HepG2 (cell line): ENCODE data around the gene COA5. TPM values are rescaled to one million over a fixed set of nuclear protein-coding genes. Genes with fewer than 3 reads are reported as not detected.

Source experiments
- ARID2 ChIP-seq: sonication (generic); formaldehyde crosslinking; IDR thresholded peaks from 2 replicates; pipeline ENCODE4 v1.8.1; 2022; ENCODE audit warnings: mild to moderate bottlenecking, missing genetic modification reagents, borderline replicate concordance
- ATF7 ChIP-seq, 2 experiments: fragments of 450-650 bp in 1 of 2; sonication (generic) in 1 of 2; formaldehyde crosslinking in 1 of 2; IDR thresholded peaks; 2 replicates each; pipeline versions ENCODE4 v1.4.0 to v1.6.1; 2016 to 2020; ENCODE audit warnings: antibody characterized with exemption in 1 of 2, mild to moderate bottlenecking in 1 of 2, missing genetic modification reagents in 1 of 2
- CBFB ChIP-seq: sonication (generic); formaldehyde crosslinking; IDR thresholded peaks from 2 replicates; pipeline ENCODE4 v1.4.0; 2020; ENCODE audit warnings: missing genetic modification reagents
- CSRNP1 ChIP-seq: sonication (generic); formaldehyde crosslinking; IDR thresholded peaks from 2 replicates; pipeline ENCODE4 v1.8.1; 2023; ENCODE audit warnings: mild to moderate bottlenecking, missing genetic modification reagents
- ELF3 ChIP-seq: IDR thresholded peaks from 2 replicates; pipeline ENCODE4 v1.6.1; 2016; ENCODE audit warnings: missing genetic modification reagents, missing compliant biosample characterization
- ELF4 ChIP-seq: sonication (generic); formaldehyde crosslinking; IDR thresholded peaks from 2 replicates; pipeline ENCODE4 v1.5.0; 2020; ENCODE audit warnings: missing genetic modification reagents, mild to moderate bottlenecking, moderate library complexity, borderline replicate concordance
- ESRRA ChIP-seq: sonication (generic); formaldehyde crosslinking; IDR thresholded peaks from 2 replicates; pipeline ENCODE4 v1.5.1; 2020; ENCODE audit warnings: mild to moderate bottlenecking, low read depth, missing genetic modification reagents
- HIVEP1 ChIP-seq: sonication (generic); formaldehyde crosslinking; IDR thresholded peaks from 2 replicates; pipeline ENCODE4 v1.4.0; 2020; ENCODE audit warnings: mild to moderate bottlenecking, missing genetic modification reagents
- JUN ChIP-seq: sonication (generic); formaldehyde crosslinking; IDR thresholded peaks from 2 replicates; pipeline ENCODE4 v1.4.0; 2020; ENCODE audit warnings: mild to moderate bottlenecking, missing genetic modification reagents
- MAF1 ChIP-seq: sonication (generic); formaldehyde crosslinking; IDR thresholded peaks from 2 replicates; pipeline ENCODE4 v1.5.0; 2020; ENCODE audit warnings: missing genetic modification reagents, borderline replicate concordance
- MXI1 ChIP-seq: IDR thresholded peaks from 3 replicates; pipeline ENCODE4 v1.6.1; 2012; ENCODE audit warnings: low read depth, low read length, inconsistent platforms, borderline replicate concordance
- MYNN ChIP-seq: sonication (generic); formaldehyde crosslinking; IDR thresholded peaks from 2 replicates; pipeline ENCODE4 v1.4.0; 2020; ENCODE audit warnings: mild to moderate bottlenecking, low read depth, missing genetic modification reagents
- NCOA1 ChIP-seq: sonication (generic); formaldehyde crosslinking; IDR thresholded peaks from 2 replicates; pipeline ENCODE4 v1.9.0; 2021; ENCODE audit warnings: missing genetic modification reagents
- NR3C1 ChIP-seq: sonication (generic); formaldehyde crosslinking; IDR thresholded peaks from 2 replicates; pipeline ENCODE4 v1.4.0; 2020; ENCODE audit warnings: missing genetic modification reagents
- PCBP2 ChIP-seq: fragments of 200-400 bp; formaldehyde crosslinking; optimal IDR thresholded peaks from 2 replicates; pipeline ENCODE3; 2018; ENCODE audit warnings: low read length, low read depth; ENCODE audit not compliant: poor library complexity, severe bottlenecking
- RXRB ChIP-seq: IDR thresholded peaks from 2 replicates; pipeline ENCODE4 v1.6.1; 2016; ENCODE audit warnings: borderline replicate concordance, missing genetic modification reagents, missing compliant biosample characterization
- XBP1 ChIP-seq: sonication (generic); formaldehyde crosslinking; IDR thresholded peaks from 2 replicates; pipeline ENCODE4 v1.5.0; 2020; ENCODE audit warnings: missing genetic modification reagents
- ZIK1 ChIP-seq: sonication (generic); formaldehyde crosslinking; IDR thresholded peaks from 2 replicates; pipeline ENCODE4 v1.5.0; 2020; ENCODE audit warnings: mild to moderate bottlenecking, low read depth, missing genetic modification reagents, borderline replicate concordance
- ZNF143 ChIP-seq: sonication (generic); formaldehyde crosslinking; IDR thresholded peaks from 2 replicates; pipeline ENCODE4 v1.4.0; 2020; ENCODE audit warnings: missing genetic modification reagents
- ZNF207 ChIP-seq: fragments of 450-650 bp; IDR thresholded peaks from 2 replicates; pipeline ENCODE4 v1.6.1; 2016; ENCODE audit warnings: antibody characterized with exemption, borderline replicate concordance
- ZNF24 ChIP-seq: fragments of 450-650 bp; IDR thresholded peaks from 2 replicates; pipeline ENCODE4 v1.6.1; 2017; ENCODE audit warnings: antibody characterized with exemption, mild to moderate bottlenecking
- ZNF333 ChIP-seq: sonication (generic); formaldehyde crosslinking; IDR thresholded peaks from 2 replicates; pipeline ENCODE4 v1.4.0; 2020; ENCODE audit warnings: mild to moderate bottlenecking, missing genetic modification reagents, borderline replicate concordance
- ZNF547 ChIP-seq: sonication (generic); formaldehyde crosslinking; IDR thresholded peaks from 2 replicates; pipeline ENCODE4 v1.5.1; 2020; ENCODE audit warnings: mild to moderate bottlenecking, missing genetic modification reagents
- ZNF550 ChIP-seq: sonication (generic); formaldehyde crosslinking; IDR thresholded peaks from 2 replicates; pipeline ENCODE4 v1.4.0; 2020; ENCODE audit warnings: mild to moderate bottlenecking, missing genetic modification reagents, borderline replicate concordance
- ZNF556 ChIP-seq: sonication (generic); formaldehyde crosslinking; IDR thresholded peaks from 2 replicates; pipeline ENCODE4 v1.4.0; 2020; ENCODE audit warnings: mild to moderate bottlenecking, missing genetic modification reagents, borderline replicate concordance
- ZNF614 ChIP-seq: IDR thresholded peaks from 2 replicates; pipeline ENCODE4 v1.6.1; 2018; ENCODE audit warnings: missing biosample characterization, missing genetic modification reagents, inconsistent platforms, borderline replicate concordance
- ZNF678 ChIP-seq: sonication (generic); formaldehyde crosslinking; IDR thresholded peaks from 2 replicates; pipeline ENCODE4 v1.4.0; 2020; ENCODE audit warnings: mild to moderate bottlenecking, missing genetic modification reagents
- ZNF777 ChIP-seq: sonication (generic); formaldehyde crosslinking; IDR thresholded peaks from 2 replicates; pipeline ENCODE4 v1.4.0; 2020; ENCODE audit warnings: missing genetic modification reagents
- ZNF788 ChIP-seq: sonication (generic); formaldehyde crosslinking; IDR thresholded peaks from 2 replicates; pipeline ENCODE4 v1.5.0; 2020; ENCODE audit warnings: mild to moderate bottlenecking, missing genetic modification reagents, borderline replicate concordance
- ZSCAN12 ChIP-seq: sonication (generic); formaldehyde crosslinking; IDR thresholded peaks from 2 replicates; pipeline ENCODE4 v1.9.0; 2021; ENCODE audit warnings: mild to moderate bottlenecking, missing genetic modification reagents
- ZSCAN31 ChIP-seq: sonication (generic); formaldehyde crosslinking; IDR thresholded peaks from 2 replicates; pipeline ENCODE4 v1.5.0; 2020; ENCODE audit warnings: low read depth, mild to moderate bottlenecking, missing genetic modification reagents
- polyA plus RNA-seq, 8 experiments: library from polyadenylated mRNA; depleted of rRNA in 3 of 8; stranded (reverse) in 7 of 8; unstranded in 1 of 8; fragments of >200 nt; fragmentation: Illumina TruSeq in 4 of 8; extraction: Trizol in 4 of 8; gene quantifications; 2 replicates each; pipeline versions ENCODE4 v1.2.1 to v1.2.3, GENCODE V29; 2011 to 2016; ENCODE audit warnings: low read depth in 4 of 8, missing spikeins in 1 of 8, mixed read lengths in 1 of 8; ENCODE audit not compliant: insufficient read depth in 1 of 8
- total RNA-seq, 5 experiments: library from RNA; depleted of rRNA; stranded (reverse); fragments of >200 nt; fragmentation: Illumina TruSeq; extraction: Trizol; gene quantifications; 2 replicates each; pipeline ENCODE4 v1.2.3, GENCODE V29; 2016; ENCODE audit warnings: low read depth in 1 of 5
- TF ChIP-seq, protein P1 (sequence below): sonication (generic); formaldehyde crosslinking; IDR thresholded peaks from 2 replicates; pipeline ENCODE4 v1.4.0; 2020; ENCODE audit warnings: missing genetic modification reagents, borderline replicate concordance

The COA5 gene
- total and polyA plus RNA-seq, 2 of the 13 experiments (the other 11 are each of a cell fraction or from before 2014, with no cell fraction given), result 43.6 to 64.5 TPM

DNA sequence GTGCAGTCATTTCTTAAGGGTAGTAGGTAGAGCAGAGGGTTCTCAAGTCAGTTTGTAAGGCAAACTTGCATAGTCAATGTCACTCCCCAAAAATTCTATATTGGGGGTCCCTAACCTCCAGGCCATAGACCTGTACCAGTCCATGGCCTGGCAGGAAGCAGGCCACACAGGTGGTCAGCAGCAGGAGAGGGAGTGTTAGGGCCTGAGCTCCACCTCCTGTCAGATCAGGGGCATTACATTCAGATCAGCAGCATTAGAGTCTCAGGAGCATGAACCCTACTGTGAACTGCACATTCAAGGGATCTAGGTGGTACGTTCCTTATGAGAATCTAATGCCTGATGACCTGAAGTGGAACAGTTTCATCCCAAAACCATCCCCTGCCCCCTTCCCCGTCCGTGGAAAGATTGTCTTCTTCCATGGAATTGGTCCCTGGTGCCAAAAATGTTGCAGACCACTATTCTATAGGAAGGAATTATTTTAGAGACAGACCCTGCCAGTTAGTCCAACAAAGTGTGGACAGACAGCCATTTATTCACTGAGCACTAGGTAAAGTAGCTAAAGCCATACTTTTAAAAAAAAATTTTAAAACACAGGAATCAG is 6.7 kb downstream of the COA5 start (continued):
- TF ChIP-seq ZNF550 (CRISPR knock-in tag) (no peak), RXRB (no peak), ELF4 (CRISPR knock-in tag) (no peak), PCBP2 (no peak), ZIK1 (CRISPR knock-in tag) (no peak), ATF7 (IDR thresholded peaks at IDR 0.05) (no peak), ATF7 (CRISPR knock-in tag; IDR thresholded peaks at IDR 0.05) (no peak), ZSCAN12 (no peak), CSRNP1 (CRISPR knock-in tag) (no peak), NR3C1 (CRISPR knock-in tag) (no peak), ZNF333 (no peak), ARID2 (no peak), ZSCAN31 (no peak), ZNF207 (no peak), MYNN (no peak), HIVEP1 (CRISPR knock-in tag) (no peak), NCOA1 (CRISPR knock-in tag) (no peak), ZNF614 (no peak), ZNF143 (CRISPR knock-in tag) (no peak), ESRRA (no peak), ZNF547 (no peak), ZNF556 (no peak), XBP1 (CRISPR knock-in tag) (no peak), ZNF777 (no peak), JUN (CRISPR knock-in tag) (no peak), MXI1 (no peak), MAF1 (CRISPR knock-in tag) (no peak), ZNF678 (CRISPR knock-in tag) (no peak), ELF3 (CRISPR knock-in tag) (peak; percentile 39; the same call in 1 of the 2 replicates), CBFB (CRISPR knock-in tag) (no peak), ZNF24 (no peak), ZNF788 (CRISPR knock-in tag) (no peak)
- TF ChIP-seq, protein P1, sequence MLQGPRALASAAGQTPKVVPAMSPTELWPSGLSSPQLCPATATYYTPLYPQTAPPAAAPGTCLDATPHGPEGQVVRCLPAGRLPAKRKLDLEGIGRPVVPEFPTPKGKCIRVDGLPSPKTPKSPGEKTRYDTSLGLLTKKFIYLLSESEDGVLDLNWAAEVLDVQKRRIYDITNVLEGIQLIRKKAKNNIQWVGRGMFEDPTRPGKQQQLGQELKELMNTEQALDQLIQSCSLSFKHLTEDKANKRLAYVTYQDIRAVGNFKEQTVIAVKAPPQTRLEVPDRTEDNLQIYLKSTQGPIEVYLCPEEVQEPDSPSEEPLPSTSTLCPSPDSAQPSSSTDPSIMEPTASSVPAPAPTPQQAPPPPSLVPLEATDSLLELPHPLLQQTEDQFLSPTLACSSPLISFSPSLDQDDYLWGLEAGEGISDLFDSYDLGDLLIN (CRISPR knock-in tag), result no peak
